Ovary (tissue), 1 donor: Measurements from ENCODE around the gene LSAMP.

Experiments
- EP300 ChIP-seq: sonication (generic); formaldehyde crosslinking; IDR thresholded peaks from one replicate; pipeline ENCODE4 v1.6.1; 2017; ENCODE audit warnings: antibody characterized with exemption
- POLR2A ChIP-seq: fragments of 450-650 bp; IDR thresholded peaks from one replicate; pipeline ENCODE4 v1.6.1; 2017; ENCODE audit warnings: antibody characterized with exemption, mild to moderate bottlenecking, moderate library complexity

DNA sequence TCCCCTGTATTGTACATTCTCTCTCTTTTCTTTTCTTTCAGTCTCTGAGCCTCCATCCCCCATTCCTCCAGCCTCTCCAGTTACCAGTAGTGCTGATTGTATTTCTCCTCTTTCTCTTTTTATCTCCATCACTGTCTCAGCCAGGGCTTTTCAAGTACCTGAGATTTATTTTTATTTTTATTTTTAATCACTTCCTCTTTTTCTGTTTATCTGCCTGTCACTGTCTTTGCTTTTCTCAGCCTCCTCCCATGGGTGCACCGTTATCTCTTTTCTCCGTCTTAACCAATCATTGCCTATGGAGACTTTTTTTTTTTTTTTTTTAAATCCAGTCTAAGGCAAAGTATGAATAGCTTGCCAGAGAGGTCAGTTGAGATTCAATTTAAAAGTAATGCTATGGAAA lies 462.7 kb downstream of the LSAMP start:
- TF ChIP-seq POLR2A (no peak), EP300 (no peak)
